ENCODE measurements around the gene UGT3A2. TPM values are rescaled to one million over a fixed set of nuclear protein-coding genes. Genes with fewer than 3 reads are reported as not detected.

The UGT3A2 gene
- total RNA-seq, 2 donors from 2014 or later: not detected

DNA sequence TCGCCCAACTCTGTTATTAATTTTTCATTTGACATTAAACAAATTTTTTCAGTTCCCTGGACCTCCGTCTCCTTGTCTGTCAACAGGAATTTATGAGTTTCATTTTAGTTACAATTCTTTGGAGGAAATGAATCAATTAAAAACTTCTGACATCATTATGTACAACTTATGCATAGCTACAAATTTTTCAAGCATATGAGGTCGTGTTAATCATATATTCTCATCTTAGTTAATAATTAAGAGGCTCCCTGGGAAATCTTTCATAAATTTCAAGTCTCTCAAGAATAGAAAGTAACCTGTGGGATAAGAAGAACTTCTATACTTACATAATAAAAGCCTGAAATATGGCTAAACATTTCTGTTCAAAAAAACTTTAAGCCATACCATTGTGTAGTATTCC lies 78.9 kb downstream of the UGT3A2 start:
- Histone ChIP-seq H3K36me3 (no peaks in the 10 kb centered on the region), H3K9me3 (no peaks in the 10 kb centered on the region), H3K4me3 (no peak overlapping the region), H3K27ac (no peak overlapping the region), H3K9ac (ENCODE audit: low read depth in 2 of 2, low read length in 2 of 2) (no peak overlapping the region), H3K27me3 (no peaks in the 10 kb centered on the region), H3K4me1 (no peaks in the 10 kb centered on the region)
- DNase-seq: no peak
- TF ChIP-seq, protein P1, sequence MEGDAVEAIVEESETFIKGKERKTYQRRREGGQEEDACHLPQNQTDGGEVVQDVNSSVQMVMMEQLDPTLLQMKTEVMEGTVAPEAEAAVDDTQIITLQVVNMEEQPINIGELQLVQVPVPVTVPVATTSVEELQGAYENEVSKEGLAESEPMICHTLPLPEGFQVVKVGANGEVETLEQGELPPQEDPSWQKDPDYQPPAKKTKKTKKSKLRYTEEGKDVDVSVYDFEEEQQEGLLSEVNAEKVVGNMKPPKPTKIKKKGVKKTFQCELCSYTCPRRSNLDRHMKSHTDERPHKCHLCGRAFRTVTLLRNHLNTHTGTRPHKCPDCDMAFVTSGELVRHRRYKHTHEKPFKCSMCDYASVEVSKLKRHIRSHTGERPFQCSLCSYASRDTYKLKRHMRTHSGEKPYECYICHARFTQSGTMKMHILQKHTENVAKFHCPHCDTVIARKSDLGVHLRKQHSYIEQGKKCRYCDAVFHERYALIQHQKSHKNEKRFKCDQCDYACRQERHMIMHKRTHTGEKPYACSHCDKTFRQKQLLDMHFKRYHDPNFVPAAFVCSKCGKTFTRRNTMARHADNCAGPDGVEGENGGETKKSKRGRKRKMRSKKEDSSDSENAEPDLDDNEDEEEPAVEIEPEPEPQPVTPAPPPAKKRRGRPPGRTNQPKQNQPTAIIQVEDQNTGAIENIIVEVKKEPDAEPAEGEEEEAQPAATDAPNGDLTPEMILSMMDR (IDR thresholded peaks at IDR 0.05): no peak
- intact Hi-C loops (cut with DNase I): no loop called here

Other genes with a start within 250 kb of the UGT3A2 start
- gene IL7R, start 210.0 kb downstream of the UGT3A2 start, total RNA-seq: 1 to 10 TPM; 4.6 to 6.1 TPM
- not detected for gene CAPSL, start 128.3 kb downstream of the UGT3A2 start, total RNA-seq
- not detected for gene UGT3A1, start 75.5 kb downstream of the UGT3A2 start, total RNA-seq
- gene LMBRD2, start 85.0 kb upstream of the UGT3A2 start, total RNA-seq: 10 to 100 TPM; 12.7 to 17.5 TPM
- gene SKP2, start 85.2 kb upstream of the UGT3A2 start, total RNA-seq: 10 to 100 TPM; 20.2 to 54.6 TPM
- 10 to 100 TPM; 28.6 to 31.3 TPM for gene NADK2, start 175.0 kb upstream of the UGT3A2 start, total RNA-seq
- under 1 TPM in 1 of 2 donors, not detected in 1; 0.19 TPM for gene RANBP3L, start 235.0 kb upstream of the UGT3A2 start, total RNA-seq

Data from colonic mucosa (tissue), 4 donors.